Right ventricle myocardium inferior (tissue), 1 donor: Measurements from ENCODE around the gene DUS1L. TPM values are rescaled to one million over a fixed set of nuclear protein-coding genes. Genes with fewer than 3 reads are reported as not detected.
A peak's percentile ranks its signal among the peaks of the same experiment; 100 is the strongest.

ENCODE experiments used
- ATAC-seq: fragments of 200-7000 bp; cut with Tn5 transposase; one replicate; pipeline ENCODE4 v1.9.1; 2020; ENCODE audit warnings: mild to moderate bottlenecking, moderate library complexity
- DNase-seq: peaks from one replicate; pipeline ENCODE4 v3.0.0; 2021; ENCODE audit errors: missing footprints
- intact Hi-C: fragments of 100-400 bp; cut with DNase I; formaldehyde crosslinking; loops from one replicate; pipeline ENCODE4 v1.11.0; 2022
- total RNA-seq: library from RNA; stranded (reverse); fragmentation: NEBNext Ultra II Directional; extraction: Animal tissue kit (Norgen Biotek cat#: 25700); gene quantifications from one replicate; pipeline ENCODE4 v1.2.1, GENCODE V29; 2021
- donor health status: DM: no; HTN: yes; CAD: no; lungs with severe emphysema.

DUS1L gene
- total RNA-seq, 1 donor from 2014 or later = 59.3 TPM

DNA sequence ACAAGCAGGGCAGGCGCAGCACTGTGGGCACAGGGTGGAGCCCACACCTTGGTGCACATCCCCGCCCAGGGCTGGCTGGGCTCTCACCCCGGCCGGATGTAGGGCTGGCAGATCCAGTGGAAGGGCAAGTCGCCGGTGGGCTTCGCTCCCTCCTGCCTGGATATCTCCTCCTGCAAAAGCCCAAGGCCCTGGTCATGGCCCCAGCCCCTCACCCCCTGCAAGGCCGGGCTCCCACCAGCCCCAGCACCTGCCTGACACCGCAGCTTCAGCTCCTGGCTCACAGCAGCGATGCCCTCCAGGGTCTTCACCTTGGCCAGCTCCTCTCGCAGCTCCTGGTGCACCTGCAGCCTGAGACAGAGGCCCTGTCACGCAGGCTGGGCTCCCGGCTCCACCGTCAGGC lies 5.0 kb downstream of the DUS1L start:
- DNase-seq = peak; percentile 30
- no peak for ATAC-seq
- intact Hi-C loops = no loop called here

DNA sequence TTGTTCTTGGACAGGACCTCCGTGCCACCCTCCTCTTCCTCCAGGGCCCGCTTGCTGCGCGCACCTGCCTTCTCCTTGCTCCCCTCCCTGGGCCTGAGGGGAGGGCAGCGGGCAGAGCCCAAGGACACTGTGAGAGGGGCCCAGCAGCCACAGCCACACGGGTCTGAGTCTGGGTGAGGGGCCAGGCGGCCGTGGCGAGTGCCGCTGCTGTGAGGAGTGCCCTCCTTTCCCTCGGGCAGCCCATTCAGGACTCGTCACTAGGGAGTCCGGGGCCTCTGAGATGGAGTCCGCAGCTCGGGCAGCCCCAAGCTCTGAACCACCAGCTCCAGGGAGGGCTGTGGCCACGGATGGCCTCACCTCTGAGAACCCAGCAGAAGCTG lies 5.6 kb downstream of the DUS1L start:
- DNase-seq (no peak), ATAC-seq (no peak)
- intact Hi-C loops = no loop called here

DNA sequence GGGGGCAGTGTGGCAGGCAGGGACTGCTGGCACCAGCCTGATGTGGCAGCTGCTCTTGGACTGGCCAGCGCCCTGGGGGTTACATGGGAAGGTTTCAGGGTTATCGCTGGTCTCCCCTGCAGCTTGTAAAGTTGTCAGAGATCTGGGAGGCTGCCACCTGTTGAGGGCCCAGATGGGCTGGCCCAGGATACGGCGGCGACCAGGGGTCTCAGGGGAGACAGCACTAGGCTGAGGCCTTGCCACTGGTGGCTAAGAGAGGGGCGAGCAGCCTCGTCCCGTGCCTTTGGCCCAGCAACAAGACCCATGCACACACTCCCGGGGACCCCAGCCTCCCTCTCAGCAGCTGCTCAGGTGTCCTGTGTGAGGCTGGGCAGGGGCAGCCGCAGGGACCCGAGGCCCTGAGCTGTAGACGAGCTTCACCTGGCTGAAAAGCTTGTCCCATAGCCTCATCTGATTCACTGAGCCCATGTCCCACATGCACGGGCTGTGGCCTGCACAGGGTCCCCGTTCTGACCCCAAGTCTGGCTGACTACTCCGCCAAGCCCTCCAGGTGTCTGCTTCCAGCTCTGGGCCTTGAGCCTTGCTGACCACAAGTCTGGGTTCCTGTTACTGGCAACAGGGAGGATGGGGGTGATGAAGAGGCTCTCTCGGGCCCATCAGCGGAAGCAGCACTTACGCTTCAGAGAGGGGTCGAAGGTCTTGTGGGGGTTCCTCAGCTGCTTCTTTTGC lies 6.2 kb downstream of the DUS1L start:
- peak; percentile 48 for DNase-seq
- intact Hi-C loops = no loop called here

DNA sequence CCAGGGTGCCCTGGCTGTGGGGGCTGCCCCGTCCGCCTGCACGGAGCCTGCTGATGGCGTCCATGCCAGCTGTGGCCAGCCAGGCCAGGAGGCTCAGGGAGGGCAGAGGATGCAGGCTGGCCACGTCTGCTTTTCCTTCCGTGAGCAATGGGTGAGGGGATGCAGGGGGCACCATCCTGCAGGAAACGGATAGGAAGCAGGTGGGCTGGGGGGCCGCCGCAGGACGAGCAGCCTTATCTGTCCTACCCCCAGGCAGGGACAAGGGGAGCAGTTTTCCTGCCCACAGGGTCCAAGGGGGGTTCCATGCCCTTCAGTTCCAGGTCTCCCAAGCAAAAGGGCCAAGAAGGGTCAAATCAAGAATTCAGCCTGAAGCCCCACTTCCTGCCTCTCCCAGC lies 6.8 kb downstream of the DUS1L start:
- intact Hi-C loops = no loop called here
- ATAC-seq (no peak), DNase-seq (peak; percentile 39)

More for the DNA sequence above, 6.2 kb downstream of the DUS1L start:
- no peak for ATAC-seq

DNA sequence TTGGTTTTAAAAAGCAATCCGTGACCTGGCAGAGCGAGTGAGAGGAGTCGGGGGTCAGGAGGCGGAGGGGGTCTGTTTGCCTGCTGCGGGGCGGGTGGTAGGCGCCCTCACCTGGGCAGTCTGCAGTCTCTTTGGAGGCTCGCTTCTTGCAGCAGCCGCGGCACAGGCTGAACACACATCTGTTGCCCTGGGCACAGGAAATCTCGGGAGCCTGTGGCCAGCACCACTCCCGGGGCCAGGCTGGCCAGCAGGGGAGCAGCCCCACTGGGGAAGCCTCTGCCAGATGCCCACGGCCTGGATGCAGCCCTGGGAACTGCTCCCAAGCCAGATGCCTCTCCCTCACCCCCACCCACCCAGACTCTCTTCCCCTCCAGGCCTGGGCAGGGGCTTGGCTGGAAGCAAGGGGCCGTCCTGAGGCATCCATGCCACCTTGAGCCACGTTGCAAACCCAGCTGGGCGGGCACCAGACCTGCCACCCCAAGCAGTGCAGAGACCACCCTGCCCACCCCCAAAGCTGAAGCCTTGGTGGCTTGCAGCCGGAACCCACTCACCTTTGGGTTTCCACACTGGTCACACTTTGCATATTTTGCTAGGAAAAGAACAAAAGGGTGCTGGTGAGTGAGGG lies 7.3 kb downstream of the DUS1L start:
- intact Hi-C loops = no loop called here

DNA sequence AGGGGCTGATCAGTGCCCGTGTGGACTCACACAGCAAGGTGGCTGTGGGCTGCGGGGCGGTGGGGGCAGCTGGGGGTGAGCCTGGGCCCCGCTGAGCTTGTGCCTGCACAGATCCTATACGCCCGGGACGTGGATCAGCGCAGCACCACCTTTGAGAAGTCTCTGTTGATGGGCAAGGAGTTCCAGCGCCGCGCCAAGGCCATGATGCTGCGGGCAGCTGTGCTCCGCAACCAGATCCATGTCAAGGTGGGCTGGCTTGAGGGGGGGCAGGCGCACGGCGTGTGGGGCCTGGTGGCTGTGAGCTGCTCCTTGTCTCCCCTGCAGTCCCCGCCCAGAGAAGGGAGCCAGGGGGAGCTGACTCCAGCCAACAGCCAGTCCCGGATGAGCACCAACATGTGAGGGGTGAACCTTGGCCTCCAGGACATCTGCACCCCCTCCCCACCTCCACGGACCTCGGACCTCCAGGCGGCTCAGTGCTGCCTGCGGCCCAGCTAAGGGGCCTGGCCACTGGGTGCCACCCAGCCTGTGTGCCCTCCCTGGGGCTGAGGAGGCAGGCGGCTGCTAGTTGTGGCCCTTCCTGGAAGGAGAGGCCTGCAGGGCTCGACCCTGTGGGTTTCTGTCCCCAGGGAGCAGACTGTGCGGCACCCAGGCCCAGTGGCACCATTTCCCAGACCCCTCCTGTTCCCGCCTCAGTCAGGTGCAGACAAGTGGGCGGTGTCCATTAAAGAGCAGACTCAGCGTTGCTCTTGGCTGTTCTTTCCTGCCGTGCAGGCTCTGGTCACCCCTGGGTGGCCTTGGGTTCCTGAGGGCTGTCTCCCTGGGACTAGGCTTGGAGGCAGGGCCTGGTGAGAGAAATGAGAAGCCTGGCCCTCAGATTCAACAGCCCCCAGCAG lies 8.6 kb downstream of the DUS1L start:
- intact Hi-C loops = no loop called here
- ATAC-seq (no peak), DNase-seq (peak; percentile 40)

More for the DNA sequence above, 7.3 kb downstream of the DUS1L start:
- ATAC-seq (no peak), DNase-seq (peak; percentile 14)

DNA sequence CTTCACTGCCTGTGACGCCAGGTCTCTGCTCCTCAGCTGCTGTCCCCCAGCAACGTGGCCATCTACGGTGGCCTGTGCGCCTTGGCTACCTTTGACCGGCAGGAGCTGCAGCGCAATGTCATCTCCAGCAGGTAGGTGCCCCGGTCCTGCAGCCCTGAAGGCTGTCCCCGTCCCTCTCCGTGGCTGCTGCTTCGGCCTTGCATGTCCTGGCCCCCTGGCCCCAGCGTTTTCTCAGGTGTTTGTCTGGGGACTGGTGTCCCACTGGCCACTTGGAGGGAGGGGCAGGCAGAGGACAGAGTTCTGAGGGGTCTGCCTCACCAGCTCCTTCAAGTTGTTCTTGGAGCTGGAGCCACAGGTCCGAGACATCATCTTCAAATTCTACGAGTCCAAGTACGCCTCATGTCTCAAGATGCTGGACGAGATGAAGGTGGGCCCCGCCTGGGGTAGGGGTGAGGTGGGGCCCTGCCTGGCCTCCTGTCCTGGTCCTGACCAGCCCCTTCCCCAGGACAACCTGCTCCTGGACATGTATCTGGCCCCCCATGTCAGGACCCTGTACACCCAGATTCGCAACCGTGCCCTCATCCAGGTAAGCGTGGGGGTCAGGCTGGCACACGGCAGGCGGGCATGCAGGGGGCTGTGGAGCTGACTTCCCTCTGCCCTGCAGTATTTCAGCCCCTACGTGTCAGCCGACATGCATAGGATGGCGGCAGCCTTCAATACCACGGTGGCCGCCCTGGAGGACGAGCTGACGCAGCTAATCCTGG lies 9.5 kb downstream of the DUS1L start:
- peak; percentile 54 for DNase-seq
- intact Hi-C loops = no loop called here
- ATAC-seq = no peak

DNA sequence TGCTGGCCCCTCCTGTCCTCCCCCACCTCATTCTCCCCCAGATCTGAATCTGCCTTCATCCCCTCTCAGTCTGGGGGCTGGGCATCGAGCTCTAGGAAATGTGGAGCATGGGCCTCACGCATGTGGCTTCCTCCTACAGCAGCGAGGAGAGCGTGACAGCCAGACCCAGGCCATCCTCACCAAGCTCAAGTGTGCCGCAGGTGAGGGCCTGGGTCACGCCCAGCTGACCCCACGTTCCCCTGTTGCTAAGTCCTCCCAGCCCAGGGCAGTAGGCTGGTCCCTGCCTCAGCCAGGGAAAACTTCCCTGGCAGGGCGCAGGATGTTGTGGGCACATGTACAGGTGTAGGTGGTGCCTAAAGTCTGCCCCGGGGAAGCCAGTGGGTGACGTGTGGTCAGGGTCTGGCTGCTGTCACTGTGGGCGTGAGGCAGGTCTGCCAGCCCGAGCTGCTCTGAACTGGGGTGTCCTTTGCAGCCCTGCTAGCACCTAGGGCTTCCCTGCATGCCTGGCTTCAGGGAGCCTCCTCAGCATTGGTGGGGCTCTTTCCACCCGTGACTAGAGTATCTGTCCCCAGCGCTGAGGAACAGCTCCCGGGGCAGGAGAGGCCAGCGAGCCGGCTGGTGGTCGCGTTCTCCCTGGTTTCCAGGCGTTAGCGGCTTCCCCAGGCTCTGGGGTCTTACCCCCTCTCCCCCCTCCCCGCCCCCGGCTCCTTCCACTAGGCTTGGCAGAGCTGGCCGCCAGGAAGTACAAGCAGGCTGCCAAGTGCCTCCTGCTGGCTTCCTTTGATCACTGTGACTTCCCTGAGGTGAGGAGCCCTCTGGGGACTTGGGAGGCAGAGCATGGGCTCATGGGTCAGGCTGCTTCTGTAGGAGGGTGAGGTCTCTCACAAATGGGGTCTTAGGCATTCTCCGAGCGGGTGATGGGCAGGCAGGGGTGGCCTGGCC lies 10.3 kb downstream of the DUS1L start:
- intact Hi-C loops = no loop called here
- ATAC-seq (no peak), DNase-seq (peak; percentile 32)

DNA sequence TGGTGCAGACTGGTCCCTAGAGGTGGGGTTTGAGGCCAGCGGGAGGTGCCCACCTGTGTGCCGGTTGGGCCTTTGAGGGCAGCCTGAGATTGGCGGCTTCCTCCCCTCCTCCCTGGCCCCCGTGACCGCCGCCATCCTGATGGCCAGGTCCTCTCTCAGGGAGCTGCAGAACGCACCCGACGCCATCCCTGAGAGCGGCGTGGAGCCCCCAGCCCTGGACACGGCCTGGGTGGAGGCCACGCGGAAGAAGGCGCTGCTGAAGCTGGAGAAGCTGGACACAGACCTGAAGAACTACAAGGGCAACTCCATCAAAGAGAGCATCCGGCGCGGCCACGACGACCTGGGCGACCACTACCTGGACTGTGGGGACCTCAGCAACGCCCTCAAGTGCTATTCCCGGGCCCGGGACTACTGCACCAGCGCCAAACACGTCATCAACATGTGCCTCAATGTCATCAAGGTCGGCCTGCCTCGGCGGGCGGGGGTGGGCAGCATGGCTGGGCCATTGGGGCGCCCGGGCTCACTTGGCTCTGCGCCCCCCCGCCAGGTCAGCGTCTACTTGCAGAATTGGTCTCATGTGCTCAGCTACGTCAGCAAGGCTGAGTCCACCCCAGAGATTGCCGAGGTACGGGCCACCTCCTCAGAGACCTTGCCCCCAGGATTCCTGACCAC lies 11.1 kb downstream of the DUS1L start:
- DNase-seq = peak; percentile 40
- intact Hi-C loops = no loop called here
- ATAC-seq = no peak

DNA sequence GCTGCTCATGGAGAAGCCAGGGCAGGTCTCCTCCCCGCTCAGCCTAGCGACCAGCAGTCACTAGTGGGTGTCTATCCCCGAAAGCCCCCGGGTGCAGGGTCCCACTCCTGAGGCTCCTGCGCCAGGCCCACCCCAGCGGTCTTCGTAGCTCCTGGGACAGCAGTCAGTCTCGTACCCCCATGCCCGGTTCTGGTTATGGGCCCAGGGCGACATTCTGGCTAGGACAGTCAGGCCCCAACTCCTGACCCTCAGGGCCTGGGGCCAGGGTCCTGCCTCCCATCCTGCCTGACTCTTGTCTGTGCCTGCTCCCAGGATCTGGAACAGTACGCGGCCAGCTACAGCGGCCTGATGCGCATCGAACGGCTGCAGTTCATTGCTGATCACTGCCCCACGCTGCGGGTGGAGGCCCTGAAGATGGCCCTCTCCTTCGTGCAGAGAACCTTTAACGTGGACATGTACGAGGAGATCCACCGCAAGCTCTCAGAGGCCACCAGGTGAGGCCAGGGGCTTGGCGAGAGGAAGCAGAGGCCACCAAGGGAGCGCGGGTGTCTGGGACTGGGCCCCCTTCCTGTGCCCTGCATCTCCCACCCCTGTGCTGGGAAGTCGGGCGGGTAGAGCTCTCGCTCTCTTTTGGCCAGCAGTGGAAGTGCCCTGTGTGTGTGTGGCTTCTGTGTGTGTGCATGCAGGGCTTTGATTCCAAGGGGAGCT lies 11.9 kb downstream of the DUS1L start:
- ATAC-seq = no peak
- intact Hi-C loops = no loop called here
- peak; percentile 48 for DNase-seq

DNA sequence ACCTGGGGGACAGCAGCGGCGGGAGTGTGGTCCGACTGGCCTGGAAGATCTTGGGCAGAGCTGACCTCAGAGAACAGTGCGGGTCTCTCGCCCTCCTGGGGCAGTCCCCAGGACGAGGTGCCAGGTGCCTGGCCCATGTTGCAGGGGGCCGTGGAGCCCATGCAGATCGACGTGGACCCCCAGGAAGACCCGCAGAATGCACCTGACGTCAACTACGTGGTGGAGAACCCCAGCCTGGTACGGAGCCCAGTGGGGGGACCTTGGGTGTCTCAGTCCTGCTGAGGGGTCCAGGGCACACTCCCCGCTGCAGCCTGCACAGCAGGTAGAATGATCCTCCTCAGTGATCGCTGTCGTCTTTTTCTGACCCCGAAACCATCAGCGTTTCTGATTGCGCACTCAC lies 12.5 kb downstream of the DUS1L start:
- intact Hi-C loops = no loop called here
- ATAC-seq = no peak
- peak; percentile 32 for DNase-seq

DNA sequence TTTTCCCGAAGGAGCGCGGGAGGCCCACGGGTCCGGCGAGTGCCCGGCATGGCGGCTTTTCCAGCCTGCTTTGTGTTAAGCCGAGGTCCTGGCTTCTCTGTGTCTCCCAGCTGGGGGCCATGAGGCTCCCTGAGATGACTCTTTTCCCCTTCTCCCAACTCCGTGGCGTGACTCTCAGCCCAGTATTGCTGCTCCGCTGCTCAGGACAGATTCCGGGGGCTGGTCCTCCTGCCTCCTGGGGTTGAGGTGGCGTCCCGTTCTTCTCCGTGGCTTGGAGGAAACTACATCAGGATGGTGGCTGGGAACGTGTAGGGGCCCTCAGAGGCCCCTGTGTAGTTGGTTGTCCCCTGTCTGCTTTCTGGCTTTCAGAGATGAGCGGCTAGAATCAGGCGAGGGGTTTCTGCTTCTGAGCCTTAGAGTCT lies 13.0 kb downstream of the DUS1L start:
- ATAC-seq (no peak), DNase-seq (no peak)
- intact Hi-C loops = no loop called here

DNA sequence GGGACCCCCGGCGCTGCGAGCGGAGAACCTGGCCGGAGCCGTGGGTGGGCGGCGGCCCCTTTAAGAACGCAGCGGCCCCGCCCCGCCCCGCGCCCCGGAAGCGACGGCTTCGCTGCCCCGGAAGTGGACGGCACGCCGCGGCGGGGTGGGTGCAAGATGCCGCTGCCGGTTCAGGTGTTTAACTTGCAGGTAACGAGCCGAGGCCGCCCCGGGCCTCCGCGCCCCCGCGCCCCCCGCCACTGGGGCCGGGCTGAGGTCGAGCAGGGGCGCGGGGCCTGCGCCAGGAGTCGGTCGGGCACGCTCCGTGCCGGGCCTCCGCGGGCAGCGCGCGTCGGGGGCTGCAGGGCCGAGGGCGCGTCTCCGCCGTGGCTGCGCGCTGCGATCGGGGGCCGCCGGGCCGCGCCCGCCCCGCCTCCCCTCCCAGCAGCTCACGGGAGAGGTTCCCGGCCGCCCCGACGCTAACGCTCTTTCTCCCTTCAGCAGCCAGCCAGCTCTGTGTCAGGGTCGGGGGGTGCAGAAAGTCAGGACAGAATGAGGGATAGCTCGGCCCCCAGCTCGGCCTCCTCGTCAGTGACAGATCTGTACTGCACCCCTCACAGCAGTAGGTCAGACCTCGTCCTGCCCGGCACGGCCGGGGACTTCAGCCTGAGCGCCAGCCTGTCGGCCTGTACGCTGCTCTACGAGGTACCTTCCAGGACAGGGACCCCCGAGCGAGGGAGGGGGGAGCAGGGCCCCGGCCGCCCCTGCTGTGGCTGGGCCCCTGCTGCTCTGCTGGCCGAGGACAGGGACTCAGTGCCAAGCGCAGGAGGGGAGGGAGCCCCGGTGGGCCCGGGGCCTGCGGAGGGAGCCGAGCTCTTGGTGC lies 13.6 kb downstream of the DUS1L start, which contains the start of the genes GPS1 and RFNG:
Gene GPS1 (plus strand): TSS at position 123 of the 862 bp plus-strand sequence. CDS start 34 bp downstream, at position 157.
Gene RFNG (minus strand): TSS at position 36 of the 862 bp plus-strand sequence. CDS start 45 bp downstream, outside the sequence.
- ATAC-seq (peak; percentile 65), DNase-seq (peak; percentile 92)
- intact Hi-C loops = no loop called here

DNA sequence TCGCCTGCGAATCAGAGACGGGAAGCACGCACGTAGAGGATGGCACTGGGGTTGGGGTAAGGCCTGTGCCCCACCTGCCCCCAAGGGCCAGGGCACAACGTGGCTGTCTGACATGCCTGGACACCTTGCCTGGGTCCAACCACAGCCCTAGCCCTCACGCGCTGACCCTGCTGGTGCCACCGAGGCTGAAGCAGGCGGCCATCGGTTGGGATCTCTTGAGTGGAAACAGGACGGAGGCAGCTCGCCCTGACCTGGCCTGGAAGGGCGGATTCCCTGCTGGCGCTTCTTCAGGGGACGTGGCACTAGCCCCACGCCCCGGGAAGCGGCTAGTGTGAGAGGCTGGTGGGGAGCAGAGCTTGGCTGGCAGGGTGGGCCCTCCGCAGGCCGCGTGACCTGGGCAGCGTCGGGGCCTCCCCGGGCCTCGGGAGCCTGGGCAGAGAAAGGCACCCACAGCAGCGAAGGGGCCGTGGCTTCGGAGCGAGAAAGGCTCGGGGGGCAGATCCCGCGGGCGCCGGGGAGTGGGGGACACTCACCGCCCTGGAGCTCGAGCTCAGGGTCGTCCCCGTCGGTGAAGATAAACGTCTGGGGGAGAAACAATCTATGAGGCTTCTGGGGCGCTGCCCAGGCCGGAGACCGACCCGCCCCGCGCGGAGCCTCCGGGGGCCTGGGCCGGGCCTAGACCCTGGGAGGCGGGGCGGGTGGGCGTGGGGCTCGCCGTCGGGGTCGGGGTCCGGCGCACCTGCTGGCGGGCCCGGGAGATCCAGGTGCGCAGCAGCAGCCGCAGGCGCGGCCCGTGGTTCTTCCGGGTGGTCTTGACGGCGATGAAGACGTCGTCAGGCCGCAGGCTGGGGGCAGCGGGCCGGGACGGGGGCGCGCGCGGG lies 14.6 kb downstream of the DUS1L start:
- DNase-seq = peak; percentile 73
- intact Hi-C loops = no loop called here
- ATAC-seq = peak; percentile 15
